ENCODE measurements around the gene PEX14.

Gene PEX14

GRCh38 chr1:10615932-10616671 lies 141.4 kb downstream of the PEX14 start:
- no peak for TF ChIP-seq CTCF (IDR thresholded peaks at IDR 0.05; ENCODE audit: control insufficient read depth, insufficient read depth, low read depth, low read length, missing control alignments)

GRCh38 chr1:10616696-10617095 lies 141.9 kb downstream of the PEX14 start:
- TF ChIP-seq CTCF (IDR thresholded peaks at IDR 0.05; ENCODE audit: control insufficient read depth, insufficient read depth, low read depth, low read length, missing control alignments): no peak

More at GRCh38 chr1:10615932-10616671, 141.4 kb downstream of the PEX14 start:
- no peak overlapping the region for H3K4me3 ChIP-seq (ENCODE audit: control insufficient read depth, low read depth, low read length)
- no peak for DNase-seq (ENCODE audit: low read depth)

GRCh38 chr1:10617318-10617717 lies 142.6 kb downstream of the PEX14 start:
- DNase-seq (ENCODE audit: low read depth): no peak
- TF ChIP-seq CTCF (IDR thresholded peaks at IDR 0.05; ENCODE audit: control insufficient read depth, insufficient read depth, low read depth, low read length, missing control alignments): no peak
- no peak overlapping the region for H3K4me3 ChIP-seq (ENCODE audit: control insufficient read depth, low read depth, low read length)

More at GRCh38 chr1:10616696-10617095, 141.9 kb downstream of the PEX14 start:
- DNase-seq (ENCODE audit: low read depth): no peak
- H3K4me3 ChIP-seq (ENCODE audit: control insufficient read depth, low read depth, low read length): no peak overlapping the region

- no peak overlapping the region for H3K4me3 ChIP-seq (ENCODE audit: control insufficient read depth, low read depth, low read length)
- TF ChIP-seq CTCF (IDR thresholded peaks at IDR 0.05; ENCODE audit: control insufficient read depth, insufficient read depth, low read depth, low read length, missing control alignments): no peak
- no peak for DNase-seq (ENCODE audit: low read depth)
Measured at GRCh38 chr1:10617931-10618885, 143.5 kb downstream of the PEX14 start.

- no peak overlapping the region for H3K4me3 ChIP-seq (ENCODE audit: control insufficient read depth, low read depth, low read length)
- no peak for TF ChIP-seq CTCF (IDR thresholded peaks at IDR 0.05; ENCODE audit: control insufficient read depth, insufficient read depth, low read depth, low read length, missing control alignments)
- no peak for DNase-seq (ENCODE audit: low read depth)
Measured at GRCh38 chr1:10620776-10621175, 146.0 kb downstream of the PEX14 start.

- DNase-seq (ENCODE audit: low read depth): no peak
- no peak overlapping the region for H3K4me3 ChIP-seq (ENCODE audit: control insufficient read depth, low read depth, low read length)
- TF ChIP-seq CTCF (IDR thresholded peaks at IDR 0.05; ENCODE audit: control insufficient read depth, insufficient read depth, low read depth, low read length, missing control alignments): no peak
Measured at GRCh38 chr1:10621906-10622305, 147.2 kb downstream of the PEX14 start.

Data from AG09309 (cell line).